Right lobe of liver (tissue), 4 donors: Measurements from ENCODE around the gene MYO10.

Experiments
- CTCF ChIP-seq, 4 donors: fragments of 200-600 bp in 3 of 4; fragments of 450-650 bp in 1 of 4; IDR thresholded peaks; one replicate each; pipeline versions ENCODE4 v1.5.1 to v1.8.0; 2016 to 2022; ENCODE audit warnings: antibody characterized with exemption in 4 of 4, mild to moderate bottlenecking in 2 of 4
- POLR2A ChIP-seq: fragments of 450-650 bp; IDR thresholded peaks from one replicate; pipeline ENCODE4 v1.6.1; 2017; ENCODE audit warnings: antibody characterized with exemption, mild to moderate bottlenecking
- donor health status: DM: no; HTN: no; CAD: no.
- donor health status: DM: no; HTN: no; CAD: no.
- donor health status: DM: no; HTN: yes; CAD: no.

DNA sequence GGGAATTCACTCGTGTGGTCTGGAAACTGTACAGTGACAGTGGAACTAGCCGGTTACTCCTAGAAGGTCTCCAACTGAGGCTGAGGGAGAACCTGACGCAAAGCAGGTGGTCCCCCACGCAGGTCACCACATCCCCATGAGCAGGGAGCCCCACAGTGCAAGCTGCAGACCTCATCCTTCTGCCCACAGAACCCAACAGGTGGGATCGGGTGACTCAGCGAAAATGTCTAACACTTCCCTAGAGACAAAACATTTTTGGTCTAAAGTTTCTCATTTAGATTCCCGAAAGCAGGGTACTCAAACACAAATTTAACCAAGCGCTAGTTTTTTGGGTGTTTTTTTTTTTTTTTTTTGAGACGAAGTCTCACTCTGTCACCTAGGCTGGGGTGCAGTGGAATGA is 256.9 kb downstream of the MYO10 start:
- TF ChIP-seq CTCF (IDR thresholded peaks at IDR 0.05), result no peak
- no peak for TF ChIP-seq POLR2A
